Cardiac fibroblast (primary cell): Measurements from ENCODE around the gene IGFBP1.
A peak's percentile ranks its signal among the peaks of the same experiment; 100 is the strongest.

ENCODE experiments used
- DNase-seq, 2 donors: peaks; one replicate each; pipeline versions ENCODE4 v3.0.0 to v3.0.0-alpha.2; 2010; ENCODE audit warnings: low read depth in 2 of 2
- H3K4me3 ChIP-seq, 2 donors: replicated peaks in 1 of 2; 1 replicate in 1 of 2; 2 replicates in 1 of 2; pipeline ENCODE4 v1.5.1; 2011; ENCODE audit warnings: low read depth in 2 of 2, low read length in 2 of 2, mild to moderate bottlenecking in 2 of 2, moderate library complexity in 1 of 2
- TF ChIP-seq, protein P1 (sequence below): IDR thresholded peaks from one replicate; pipeline ENCODE4 v1.5.1; 2011; ENCODE audit warnings: low read depth, mild to moderate bottlenecking, low read length, inconsistent platforms

The IGFBP1 gene

DNA sequence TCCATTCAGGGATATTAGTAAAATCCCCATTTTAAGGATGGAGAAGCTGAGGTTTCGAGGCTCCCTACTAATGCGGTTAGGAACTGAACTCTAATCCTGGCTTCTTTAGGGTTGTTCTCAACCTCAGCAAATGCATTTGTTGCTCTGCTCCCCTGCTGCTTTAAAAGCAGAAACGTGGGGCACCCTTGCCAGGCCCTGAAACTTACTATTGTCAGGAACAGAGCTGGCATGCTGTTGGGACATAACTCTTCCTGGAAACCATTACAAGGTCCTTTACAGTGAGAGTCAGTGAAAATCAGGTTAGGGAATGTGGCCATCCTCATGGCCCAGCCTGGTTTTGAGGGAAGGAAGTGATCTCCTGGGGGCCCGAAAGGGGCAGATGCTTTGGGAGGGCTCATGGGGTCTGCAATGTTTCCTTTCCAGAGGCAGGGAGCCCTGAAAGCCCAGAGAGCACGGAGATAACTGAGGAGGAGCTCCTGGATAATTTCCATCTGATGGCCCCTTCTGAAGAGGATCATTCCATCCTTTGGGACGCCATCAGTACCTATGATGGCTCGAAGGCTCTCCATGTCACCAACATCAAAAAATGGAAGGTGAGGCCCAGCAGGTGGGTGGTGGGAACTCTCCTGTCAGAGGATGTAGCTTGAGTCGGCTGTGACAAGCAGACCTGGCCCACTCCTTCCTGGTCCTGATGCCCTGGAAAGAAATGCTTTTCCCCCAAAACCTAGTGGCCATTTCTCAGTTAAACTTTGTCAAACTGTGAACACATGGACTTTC, 2.0 kb downstream of the IGFBP1 start:
- no peak for DNase-seq
- no peak overlapping the region for H3K4me3 ChIP-seq
- TF ChIP-seq, protein P1, sequence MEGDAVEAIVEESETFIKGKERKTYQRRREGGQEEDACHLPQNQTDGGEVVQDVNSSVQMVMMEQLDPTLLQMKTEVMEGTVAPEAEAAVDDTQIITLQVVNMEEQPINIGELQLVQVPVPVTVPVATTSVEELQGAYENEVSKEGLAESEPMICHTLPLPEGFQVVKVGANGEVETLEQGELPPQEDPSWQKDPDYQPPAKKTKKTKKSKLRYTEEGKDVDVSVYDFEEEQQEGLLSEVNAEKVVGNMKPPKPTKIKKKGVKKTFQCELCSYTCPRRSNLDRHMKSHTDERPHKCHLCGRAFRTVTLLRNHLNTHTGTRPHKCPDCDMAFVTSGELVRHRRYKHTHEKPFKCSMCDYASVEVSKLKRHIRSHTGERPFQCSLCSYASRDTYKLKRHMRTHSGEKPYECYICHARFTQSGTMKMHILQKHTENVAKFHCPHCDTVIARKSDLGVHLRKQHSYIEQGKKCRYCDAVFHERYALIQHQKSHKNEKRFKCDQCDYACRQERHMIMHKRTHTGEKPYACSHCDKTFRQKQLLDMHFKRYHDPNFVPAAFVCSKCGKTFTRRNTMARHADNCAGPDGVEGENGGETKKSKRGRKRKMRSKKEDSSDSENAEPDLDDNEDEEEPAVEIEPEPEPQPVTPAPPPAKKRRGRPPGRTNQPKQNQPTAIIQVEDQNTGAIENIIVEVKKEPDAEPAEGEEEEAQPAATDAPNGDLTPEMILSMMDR, result no peak

DNA sequence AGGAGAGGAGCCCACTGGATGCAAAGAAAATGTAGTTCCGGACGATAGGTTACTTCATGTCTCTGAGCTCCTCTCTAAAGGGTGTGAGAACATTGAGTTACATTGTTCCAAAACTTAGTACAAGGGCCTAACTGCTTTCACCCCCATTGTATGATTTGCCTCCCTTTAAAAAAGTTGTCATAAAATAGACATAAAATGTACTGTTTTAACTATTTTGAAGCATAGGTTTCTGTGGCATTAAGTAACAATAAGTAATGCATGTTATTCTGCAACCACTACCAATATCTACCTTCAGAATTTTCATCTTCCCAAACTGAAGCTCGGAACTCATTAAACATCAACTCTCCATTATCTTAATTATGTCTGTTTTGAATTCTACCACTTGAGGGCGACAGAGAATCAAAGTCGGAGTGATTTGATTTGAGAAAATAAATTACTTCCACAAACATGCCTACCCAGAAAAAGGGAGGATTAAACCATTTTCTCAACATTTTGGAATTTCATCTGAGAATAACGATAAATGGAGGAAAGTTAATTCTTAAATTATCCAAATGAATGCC, 2.7 kb downstream of the IGFBP1 start:
- H3K4me3 ChIP-seq, result no peak overlapping the region
- peak; percentile 65 to 70 for DNase-seq
- TF ChIP-seq, protein P1, result peak; percentile 46

DNA sequence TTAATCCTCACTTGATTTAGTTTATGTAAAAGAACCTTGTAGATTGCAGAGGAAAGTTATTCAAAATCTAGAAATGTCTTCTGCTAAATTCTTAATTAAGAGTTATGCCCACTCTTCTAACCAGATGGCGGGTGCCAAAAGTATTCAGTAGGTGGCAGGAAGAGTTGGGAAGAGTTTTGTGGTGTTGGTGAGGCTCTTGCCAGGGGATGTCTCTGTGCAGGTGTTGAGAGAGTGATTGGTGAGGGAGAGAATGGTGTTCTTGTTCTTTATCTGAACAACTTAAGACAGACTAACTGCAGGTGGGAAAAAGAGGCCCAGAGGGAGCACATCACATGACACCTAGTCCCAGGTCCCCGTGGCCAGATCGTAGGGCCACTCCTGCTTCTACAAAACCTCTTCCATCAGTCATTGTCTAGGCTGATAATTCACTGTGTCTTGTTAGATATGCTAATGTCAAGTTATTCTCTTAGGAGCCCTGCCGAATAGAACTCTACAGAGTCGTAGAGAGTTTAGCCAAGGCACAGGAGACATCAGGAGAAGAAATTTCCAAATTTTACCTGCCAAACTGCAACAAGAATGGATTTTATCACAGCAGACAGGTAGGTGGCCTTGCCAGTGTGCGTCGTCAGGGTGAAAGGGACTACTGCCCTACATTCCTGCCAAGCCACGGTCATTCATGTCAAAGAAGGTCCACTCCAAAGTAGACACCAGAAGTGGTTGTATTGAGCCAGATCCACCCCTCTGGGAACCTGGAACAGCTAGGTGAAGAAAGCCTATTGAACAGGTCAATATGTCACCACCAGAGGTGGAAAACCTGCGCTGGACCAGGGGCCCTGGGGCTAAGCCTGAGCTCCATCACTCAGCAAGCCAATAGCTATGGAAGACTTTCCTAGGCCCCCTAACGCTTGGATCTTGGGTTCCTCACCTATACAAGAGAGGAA, 3.4 kb downstream of the IGFBP1 start:
- TF ChIP-seq, protein P1, result no peak
- H3K4me3 ChIP-seq, result no peak overlapping the region
- DNase-seq, result no peak

DNA sequence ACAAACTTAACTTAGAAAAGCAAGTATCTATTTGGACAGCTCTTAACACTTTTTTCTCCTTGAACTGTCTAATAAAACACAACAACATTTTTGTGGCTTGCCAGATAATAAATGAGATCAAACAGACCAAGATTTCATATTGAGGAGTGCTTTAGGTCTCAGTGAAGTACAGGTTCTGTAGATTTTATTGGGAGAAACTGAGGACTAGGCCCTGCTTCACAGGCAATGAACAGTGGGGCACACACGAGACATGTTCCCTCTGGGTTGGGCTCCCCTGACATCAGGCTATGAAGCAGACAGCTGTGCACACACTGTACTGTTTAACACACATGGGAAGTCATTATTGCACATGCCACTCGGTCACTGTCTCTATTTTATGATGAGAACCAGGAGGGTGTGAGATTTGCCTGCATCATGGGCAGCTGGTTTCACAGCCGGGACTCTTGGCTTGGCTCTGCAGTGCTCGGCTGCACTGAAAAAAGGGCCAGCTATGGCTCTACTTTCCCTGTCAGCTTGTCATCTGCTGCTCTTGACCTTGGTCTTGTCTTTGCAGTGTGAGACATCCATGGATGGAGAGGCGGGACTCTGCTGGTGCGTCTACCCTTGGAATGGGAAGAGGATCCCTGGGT, 4.2 kb downstream of the IGFBP1 start:
- no peak overlapping the region for H3K4me3 ChIP-seq
- no peak for DNase-seq
- TF ChIP-seq, protein P1, result no peak

DNA sequence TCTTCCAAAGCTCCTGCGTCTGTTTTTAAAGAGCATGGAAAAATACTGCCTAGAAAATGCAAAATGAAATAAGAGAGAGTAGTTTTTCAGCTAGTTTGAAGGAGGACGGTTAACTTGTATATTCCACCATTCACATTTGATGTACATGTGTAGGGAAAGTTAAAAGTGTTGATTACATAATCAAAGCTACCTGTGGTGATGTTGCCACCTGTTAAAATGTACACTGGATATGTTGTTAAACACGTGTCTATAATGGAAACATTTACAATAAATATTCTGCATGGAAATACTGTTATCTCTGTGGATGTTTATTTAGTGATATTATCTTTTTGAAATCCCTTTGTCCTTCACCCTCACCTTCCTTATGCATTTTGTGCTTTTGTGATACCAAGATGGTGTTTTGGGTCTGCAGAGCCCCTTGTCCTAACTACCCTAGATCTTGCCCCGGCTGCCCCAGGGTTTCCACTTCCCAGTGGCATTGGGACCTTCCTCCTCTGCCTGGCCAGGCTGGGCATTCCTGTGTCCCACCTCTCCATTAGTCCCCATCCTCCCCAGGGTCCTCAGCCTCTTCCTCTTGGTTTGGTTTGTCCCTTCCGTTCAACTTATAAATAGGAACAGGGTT, 5.2 kb downstream of the IGFBP1 start:
- H3K4me3 ChIP-seq, result no peak overlapping the region
- TF ChIP-seq, protein P1, result no peak
- DNase-seq, result no peak

DNA sequence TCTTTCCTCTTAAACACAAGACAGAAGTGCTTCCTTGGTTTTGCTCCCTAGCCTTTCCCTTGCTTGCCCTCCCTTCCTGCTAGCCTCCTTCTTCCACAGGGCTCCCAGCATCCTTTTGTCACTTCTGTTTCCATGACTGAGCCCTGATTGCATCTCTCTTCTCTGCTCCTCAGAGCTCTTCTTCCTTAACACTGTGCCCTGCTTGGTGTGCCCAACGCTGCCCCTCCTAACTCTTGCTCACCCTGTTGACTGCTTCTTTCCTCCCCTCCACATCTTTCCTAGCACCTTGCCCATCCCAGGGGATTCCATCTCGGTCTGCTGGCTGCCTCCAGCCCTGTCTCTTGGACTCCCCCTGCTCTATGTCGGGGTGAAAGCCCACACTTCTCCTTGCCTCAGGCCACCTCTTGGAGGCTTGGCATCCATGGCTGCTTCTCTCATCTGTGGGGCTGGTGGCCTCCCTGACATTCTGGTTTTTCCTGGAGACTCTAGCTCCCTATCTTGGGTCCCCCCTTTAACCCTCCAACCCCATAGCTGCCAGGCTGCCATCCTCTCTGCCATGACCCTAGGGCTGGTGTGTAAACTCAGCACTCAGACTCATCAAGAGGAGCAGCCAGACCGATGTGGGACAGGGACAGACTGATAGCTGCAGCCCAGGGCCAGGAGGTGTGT, 5.8 kb downstream of the IGFBP1 start:
- DNase-seq, result no peak
- TF ChIP-seq, protein P1, result no peak
- H3K4me3 ChIP-seq, result no peak overlapping the region
